SK-N-SH treated with all-trans-retinoic acid at 6 μM for 48 hours (cell line): ENCODE data around the gene FAM20B.

Source experiments
- ARNTL ChIP-seq: fragments of 450-650 bp; formaldehyde crosslinking; IDR thresholded peaks from 2 replicates; pipeline ENCODE4 v1.5.0; 2020; ENCODE audit warnings: low read depth, mild to moderate bottlenecking, moderate library complexity, borderline replicate concordance
- OSR1 ChIP-seq: fragments of 250-450 bp; sonication (Bioruptor Pico); IDR thresholded peaks from 2 replicates; pipeline ENCODE4 v1.8.0; 2022; ENCODE audit warnings: moderate library complexity, mild to moderate bottlenecking, inconsistent platforms
- PATZ1 ChIP-seq: fragments of 250-450 bp; sonication (Bioruptor Pico); IDR thresholded peaks from 2 replicates; pipeline ENCODE4 v1.8.0; 2020; ENCODE audit warnings: mild to moderate bottlenecking, moderate library complexity, borderline replicate concordance
- POU6F1 ChIP-seq: fragments of 250-450 bp; sonication (Bioruptor Pico); IDR thresholded peaks from 2 replicates; pipeline ENCODE4 v1.8.0; 2021; ENCODE audit warnings: low read depth, mild to moderate bottlenecking, moderate library complexity, borderline replicate concordance
- SNAI2 ChIP-seq: fragments of 250-450 bp; sonication (Bioruptor Pico); IDR thresholded peaks from 2 replicates; pipeline ENCODE4 v1.5.0; 2020; ENCODE audit warnings: mild to moderate bottlenecking, moderate library complexity
- ZNF70 ChIP-seq: fragments of 450-650 bp; formaldehyde crosslinking; IDR thresholded peaks from 2 replicates; pipeline ENCODE4 v1.5.0; 2020; ENCODE audit warnings: mild to moderate bottlenecking, moderate library complexity

GRCh38 chr1:179043266-179043665 is 17.6 kb downstream of the FAM20B start:
- TF ChIP-seq POU6F1 (CRISPR knock-in tag) (no peak), ARNTL (no peak), ZNF70 (no peak), PATZ1 (CRISPR knock-in tag) (no peak), OSR1 (no peak), SNAI2 (no peak)
